Measurements from ENCODE around the gene STPG1. TPM values are rescaled to one million over a fixed set of nuclear protein-coding genes. Genes with fewer than 3 reads are reported as not detected.

The STPG1 gene
- total and polyA plus RNA-seq, 2 of the 13 experiments (the other 11 are each of a cell fraction or from before 2014, with no cell fraction given) = 3.4 to 4.3 TPM

DNA sequence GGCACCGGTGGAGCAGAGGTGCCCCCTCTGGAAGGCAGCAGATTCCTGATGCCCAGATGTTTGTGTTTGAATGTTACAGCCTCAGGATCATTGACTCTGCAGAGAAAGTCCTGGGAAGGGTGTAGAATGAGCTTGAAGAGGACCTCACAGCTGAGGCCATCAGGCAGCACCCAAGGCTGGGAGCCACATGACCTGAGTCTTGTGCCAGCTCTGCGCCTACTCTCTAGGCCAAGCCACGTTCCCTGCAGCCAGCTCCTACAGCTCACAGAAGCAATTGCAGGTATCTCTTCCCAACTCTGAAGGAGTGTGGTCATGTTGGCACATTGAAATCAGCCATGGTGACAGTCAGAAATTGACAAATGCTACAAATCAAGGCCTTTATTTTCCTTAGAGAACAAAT lies 58.1 kb downstream of the STPG1 start:
- Histone ChIP-seq H2AFZ (ENCODE audit: low read length) (no peak overlapping the region), H3K9me3 (ENCODE audit: low read length) (no peaks in the 10 kb centered on the region), H3K4me1 (ENCODE audit: insufficient read depth, low read length) (no peaks in the 10 kb centered on the region), H3K79me2 (ENCODE audit: insufficient read depth, low read length) (no peaks in the 10 kb centered on the region), H4K20me1 (ENCODE audit: insufficient read depth, low read length) (no peaks in the 10 kb centered on the region), H3K27me3 (ENCODE audit: control insufficient read depth in 1 of 2, insufficient read depth in 2 of 2, low read length in 2 of 2) (no peaks in the 10 kb centered on the region; a peak in 2 of 5 replicates), H3K36me3 (replicated peaks in 1 of 2; ENCODE audit: control insufficient read depth in 1 of 2, insufficient read depth in 2 of 2, low read length in 2 of 2) (no peaks in the 10 kb centered on the region), H3K4me2 (ENCODE audit: low read depth, low read length) (no peak overlapping the region), H3K9ac (ENCODE audit: insufficient read depth, low read depth, low read length) (no peak overlapping the region), H3K4me3 (replicated peaks in 1 of 3; ENCODE audit: insufficient read depth in 1 of 3, low read depth in 2 of 3, low read length in 3 of 3) (no peak overlapping the region), H3K27ac (ENCODE audit: extremely low read length, insufficient read depth, low read length) (no peak overlapping the region)
- no peak for DNase-seq (ENCODE audit: low spot score)
- ChIA-PET POLR2A (no interaction called here), CTCF (ENCODE audit: low intra/inter-chr PET ratio, low total read pairs) (no interaction called here)
- FAIRE-seq = no peak
- in situ Hi-C loops (cut with HindIII; ENCODE audit: extremely low pct_ligation_motif_present, low pct_unique_long_range_greater_than_20kb) = no loop called here
- no peak for ATAC-seq
- BruUV-seq (replicated peaks) = no TSS peak
- WGBS (ENCODE audit: low lambda C conversion rate) = 33% methylated on average over 1 of the region's 3 CpGs
- intact Hi-C loops (cut with micrococcal nuclease; ENCODE audit: unreplicated experiment) = no loop called here
- TF ChIP-seq MED8 (CRISPR knock-in tag; IDR thresholded peaks at IDR 0.05; ENCODE audit: insufficient replicate concordance) = no peak
- no peak for TF ChIP-seq ZKSCAN1 (IDR thresholded peaks at IDR 0.05; ENCODE audit: low read length)
- no peak for TF ChIP-seq YEATS2 (CRISPR knock-in tag; IDR thresholded peaks at IDR 0.05; ENCODE audit: borderline replicate concordance)
- TF ChIP-seq JARID2 (CRISPR knock-in tag; IDR thresholded peaks at IDR 0.05; ENCODE audit: insufficient replicate concordance) = no peak
- TF ChIP-seq TGIF2 (CRISPR knock-in tag; IDR thresholded peaks at IDR 0.05) = no peak
- no peak for TF ChIP-seq ZNF260 (CRISPR knock-in tag; IDR thresholded peaks at IDR 0.05; ENCODE audit: borderline replicate concordance, low read depth)
- no peak for TF ChIP-seq TCF7L2 (IDR thresholded peaks at IDR 0.05; ENCODE audit: low read depth, low read length)
- TF ChIP-seq PRMT3 (CRISPR knock-in tag; IDR thresholded peaks at IDR 0.05; ENCODE audit: borderline replicate concordance, low read depth) = no peak

DNA sequence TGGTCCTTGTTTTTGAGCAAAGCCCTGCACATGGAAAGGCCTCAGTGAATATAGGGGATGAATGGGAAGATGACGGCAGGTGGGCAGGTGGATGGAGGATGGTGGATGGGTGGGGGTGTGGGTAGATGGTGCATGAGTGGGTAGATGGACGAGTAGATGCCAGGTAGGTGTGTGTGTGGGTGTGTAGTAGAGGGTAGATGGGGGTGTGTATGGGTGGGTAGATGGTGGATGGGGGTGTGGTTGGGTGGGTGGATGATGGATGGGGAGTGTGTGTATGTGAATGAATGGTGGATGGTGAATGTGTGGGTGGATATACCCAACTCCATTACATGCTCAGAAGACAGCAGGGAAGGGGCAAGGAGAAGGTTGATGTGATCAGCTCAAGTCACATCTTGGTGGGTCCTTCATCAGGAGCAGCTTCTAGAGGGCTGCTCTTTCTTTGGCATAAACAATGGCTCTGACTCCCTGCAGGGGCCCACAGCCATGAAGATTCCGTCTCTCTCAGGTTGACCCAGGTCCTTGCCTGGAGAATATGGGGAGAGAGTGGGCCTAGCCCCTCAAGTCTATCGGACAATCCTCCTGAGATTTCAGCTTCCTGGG lies 60.2 kb downstream of the STPG1 start:
- Histone ChIP-seq H3K36me3 (replicated peaks in 1 of 2; ENCODE audit: control insufficient read depth in 1 of 2, insufficient read depth in 2 of 2, low read length in 2 of 2) (no peaks in the 10 kb centered on the region), H3K4me1 (ENCODE audit: insufficient read depth, low read length) (no peaks in the 10 kb centered on the region), H3K9me3 (ENCODE audit: low read length) (no peaks in the 10 kb centered on the region), H3K4me3 (replicated peaks in 1 of 3; ENCODE audit: insufficient read depth in 1 of 3, low read depth in 2 of 3, low read length in 3 of 3) (no peak overlapping the region), H4K20me1 (ENCODE audit: insufficient read depth, low read length) (no peaks in the 10 kb centered on the region), H3K27ac (ENCODE audit: extremely low read length, insufficient read depth, low read length) (no peak overlapping the region), H3K79me2 (ENCODE audit: insufficient read depth, low read length) (no peaks in the 10 kb centered on the region), H3K9ac (ENCODE audit: insufficient read depth, low read depth, low read length) (no peak overlapping the region), H3K4me2 (ENCODE audit: low read depth, low read length) (no peak overlapping the region), H3K27me3 (ENCODE audit: control insufficient read depth in 1 of 2, insufficient read depth in 2 of 2, low read length in 2 of 2) (peaks cover 0 to 11% of the 10 kb centered on the region in 2 experiments; a peak in 3 of 5 replicates), H2AFZ (ENCODE audit: low read length) (no peak overlapping the region)
- intact Hi-C loops (cut with micrococcal nuclease; ENCODE audit: unreplicated experiment) (no loop called here), in situ Hi-C loops (cut with HindIII; ENCODE audit: extremely low pct_ligation_motif_present, low pct_unique_long_range_greater_than_20kb) (no loop called here)
- 28% methylated on average over 2 of the region's 4 CpGs for WGBS (ENCODE audit: low lambda C conversion rate)
- no peak for FAIRE-seq
- BruUV-seq (replicated peaks) = no TSS peak
- DNase-seq (ENCODE audit: low spot score) = no peak
- CTCF ChIA-PET (ENCODE audit: low intra/inter-chr PET ratio, low total read pairs) = no interaction called here
- no peak for ATAC-seq
- POLR2A ChIA-PET = no interaction called here
- no peak for TF ChIP-seq KLF11 (CRISPR knock-in tag; IDR thresholded peaks at IDR 0.05)
- no peak for TF ChIP-seq ZNF607 (CRISPR knock-in tag; IDR thresholded peaks at IDR 0.05; ENCODE audit: borderline replicate concordance)
- TF ChIP-seq, protein P1, sequence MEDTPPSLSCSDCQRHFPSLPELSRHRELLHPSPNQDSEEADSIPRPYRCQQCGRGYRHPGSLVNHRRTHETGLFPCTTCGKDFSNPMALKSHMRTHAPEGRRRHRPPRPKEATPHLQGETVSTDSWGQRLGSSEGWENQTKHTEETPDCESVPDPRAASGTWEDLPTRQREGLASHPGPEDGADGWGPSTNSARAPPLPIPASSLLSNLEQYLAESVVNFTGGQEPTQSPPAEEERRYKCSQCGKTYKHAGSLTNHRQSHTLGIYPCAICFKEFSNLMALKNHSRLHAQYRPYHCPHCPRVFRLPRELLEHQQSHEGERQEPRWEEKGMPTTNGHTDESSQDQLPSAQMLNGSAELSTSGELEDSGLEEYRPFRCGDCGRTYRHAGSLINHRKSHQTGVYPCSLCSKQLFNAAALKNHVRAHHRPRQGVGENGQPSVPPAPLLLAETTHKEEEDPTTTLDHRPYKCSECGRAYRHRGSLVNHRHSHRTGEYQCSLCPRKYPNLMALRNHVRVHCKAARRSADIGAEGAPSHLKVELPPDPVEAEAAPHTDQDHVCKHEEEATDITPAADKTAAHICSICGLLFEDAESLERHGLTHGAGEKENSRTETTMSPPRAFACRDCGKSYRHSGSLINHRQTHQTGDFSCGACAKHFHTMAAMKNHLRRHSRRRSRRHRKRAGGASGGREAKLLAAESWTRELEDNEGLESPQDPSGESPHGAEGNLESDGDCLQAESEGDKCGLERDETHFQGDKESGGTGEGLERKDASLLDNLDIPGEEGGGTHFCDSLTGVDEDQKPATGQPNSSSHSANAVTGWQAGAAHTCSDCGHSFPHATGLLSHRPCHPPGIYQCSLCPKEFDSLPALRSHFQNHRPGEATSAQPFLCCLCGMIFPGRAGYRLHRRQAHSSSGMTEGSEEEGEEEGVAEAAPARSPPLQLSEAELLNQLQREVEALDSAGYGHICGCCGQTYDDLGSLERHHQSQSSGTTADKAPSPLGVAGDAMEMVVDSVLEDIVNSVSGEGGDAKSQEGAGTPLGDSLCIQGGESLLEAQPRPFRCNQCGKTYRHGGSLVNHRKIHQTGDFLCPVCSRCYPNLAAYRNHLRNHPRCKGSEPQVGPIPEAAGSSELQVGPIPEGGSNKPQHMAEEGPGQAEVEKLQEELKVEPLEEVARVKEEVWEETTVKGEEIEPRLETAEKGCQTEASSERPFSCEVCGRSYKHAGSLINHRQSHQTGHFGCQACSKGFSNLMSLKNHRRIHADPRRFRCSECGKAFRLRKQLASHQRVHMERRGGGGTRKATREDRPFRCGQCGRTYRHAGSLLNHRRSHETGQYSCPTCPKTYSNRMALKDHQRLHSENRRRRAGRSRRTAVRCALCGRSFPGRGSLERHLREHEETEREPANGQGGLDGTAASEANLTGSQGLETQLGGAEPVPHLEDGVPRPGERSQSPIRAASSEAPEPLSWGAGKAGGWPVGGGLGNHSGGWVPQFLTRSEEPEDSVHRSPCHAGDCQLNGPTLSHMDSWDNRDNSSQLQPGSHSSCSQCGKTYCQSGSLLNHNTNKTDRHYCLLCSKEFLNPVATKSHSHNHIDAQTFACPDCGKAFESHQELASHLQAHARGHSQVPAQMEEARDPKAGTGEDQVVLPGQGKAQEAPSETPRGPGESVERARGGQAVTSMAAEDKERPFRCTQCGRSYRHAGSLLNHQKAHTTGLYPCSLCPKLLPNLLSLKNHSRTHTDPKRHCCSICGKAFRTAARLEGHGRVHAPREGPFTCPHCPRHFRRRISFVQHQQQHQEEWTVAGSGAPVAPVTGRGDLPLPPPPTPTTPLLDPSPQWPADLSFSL (CRISPR knock-in tag; IDR thresholded peaks at IDR 0.05) = no peak
- no peak for TF ChIP-seq KLF9 (CRISPR knock-in tag; IDR thresholded peaks at IDR 0.05; ENCODE audit: low read depth)
- TF ChIP-seq ZNF496 (CRISPR knock-in tag; IDR thresholded peaks at IDR 0.05; ENCODE audit: insufficient replicate concordance) = no peak
- no peak for TF ChIP-seq ZNF180 (CRISPR knock-in tag; IDR thresholded peaks at IDR 0.05; ENCODE audit: borderline replicate concordance, low read depth)

All from HepG2 (cell line).